PC-3 (cell line): Measurements from ENCODE around the gene ST8SIA2.

ENCODE experiments used
- CTCF ChIP-seq: fragments of 300-600 bp; sonication (generic); conservative IDR thresholded peaks from 2 replicates; pipeline ENCODE4 v1.5.1; 2017; ENCODE audit warnings: antibody characterized with exemption, low read depth, mild to moderate bottlenecking, low read length
- EZH2 ChIP-seq: fragments of 300-600 bp; sonication (generic); IDR thresholded peaks from one replicate; pipeline ENCODE4 v1.6.1; 2017; ENCODE audit warnings: antibody characterized with exemption, mild to moderate bottlenecking, low read length; ENCODE audit not compliant: unreplicated experiment

GRCh38 chr15:92376109-92376508 lies 17.6 kb upstream of the ST8SIA2 start:
- TF ChIP-seq CTCF (no peak), EZH2 (no peak)
